Cardiac muscle cell (in vitro differentiated cells and primary cell): ENCODE data around the gene SH3TC1. TPM values are rescaled to one million over a fixed set of nuclear protein-coding genes. Genes with fewer than 3 reads are reported as not detected.

Experiments
- DNase-seq, 2 donors: peaks; one replicate each; pipeline versions ENCODE4 v3.0.0 to v3.0.0-alpha.2; 2010 to 2017; ENCODE audit warnings: low read depth in 1 of 2, low spot score in 1 of 2
- H3K27ac ChIP-seq: fragments of 200-600 bp; sonication (generic); 2 replicates; pipeline ENCODE4 v1.5.1; 2016
- H3K27me3 ChIP-seq: fragments of 200-600 bp; sonication (generic); 2 replicates; pipeline ENCODE4 v1.6.0; 2016; ENCODE audit warnings: control low read depth
- H3K36me3 ChIP-seq: fragments of 200-600 bp; sonication (generic); 2 replicates; pipeline ENCODE4 v1.5.1; 2016; ENCODE audit warnings: control low read depth
- H3K4me1 ChIP-seq: fragments of 200-600 bp; sonication (generic); 2 replicates; pipeline ENCODE4 v1.8.1; 2017; ENCODE audit warnings: low read depth, mild to moderate bottlenecking, mixed run types
- H3K4me3 ChIP-seq: fragments of 200-600 bp; sonication (generic); 2 replicates; pipeline ENCODE4 v1.5.1; 2016; ENCODE audit warnings: mild to moderate bottlenecking
- H3K9me3 ChIP-seq: fragments of 200-600 bp; sonication (generic); 2 replicates; pipeline ENCODE4 v1.5.1; 2017; ENCODE audit warnings: low read depth, mild to moderate bottlenecking, control low read depth
- polyA plus RNA-seq: library from polyadenylated mRNA; unstranded; fragments of >200 nt; fragmentation: Nextera tagmentation; extraction: Ambion mirVana; gene quantifications from 2 replicates; pipeline ENCODE4 v1.2.1, GENCODE V29; 2016
- total RNA-seq: library from RNA; depleted of rRNA; stranded (reverse); fragments of >200 nt; gene quantifications from 2 replicates; pipeline ENCODE4 v1.2.3, GENCODE V29; 2016
- TF ChIP-seq, protein P1 (sequence below): IDR thresholded peaks from 2 replicates; pipeline ENCODE4 v1.5.1; 2012; ENCODE audit warnings: low read depth, mild to moderate bottlenecking, low read length

The SH3TC1 gene
- total and polyA plus RNA-seq, 2 experiments from 2014 or later = 0.57 to 3.8 TPM

DNA sequence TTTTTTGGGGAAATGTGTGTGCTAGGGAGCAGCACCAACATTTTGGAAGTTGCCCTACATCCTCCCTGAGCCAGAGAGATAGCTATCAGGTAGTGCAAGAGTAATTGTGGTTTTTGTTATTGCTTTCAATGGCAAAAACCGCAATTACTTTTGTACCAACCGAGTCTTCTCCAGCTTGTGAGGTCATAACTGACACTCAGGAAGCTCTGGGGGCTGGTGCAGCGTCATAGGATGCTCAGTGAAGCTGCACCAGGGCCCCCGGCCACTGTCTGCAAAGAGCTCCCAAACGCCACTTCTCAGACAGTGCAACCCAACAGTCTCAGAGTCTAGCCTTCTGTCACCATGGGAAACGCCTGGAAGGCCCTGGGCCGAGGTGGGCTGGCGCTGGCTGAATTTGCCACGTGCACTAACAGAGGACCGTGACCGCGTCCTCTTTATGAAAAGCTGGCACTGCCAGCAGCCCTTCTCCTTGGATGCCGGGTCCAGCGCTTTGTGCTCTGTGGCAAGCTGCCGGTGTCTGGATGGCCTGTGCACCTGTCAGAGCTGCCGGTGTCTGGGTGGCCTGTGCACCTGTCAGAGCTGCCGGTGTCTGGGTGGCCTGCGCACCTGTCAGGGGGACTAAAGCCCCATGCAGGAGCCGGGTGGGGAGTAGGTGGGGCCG lies 19.4 kb downstream of the SH3TC1 start:
- Histone ChIP-seq H3K9me3 (no peaks in the 10 kb centered on the region), H3K27me3 (no peaks in the 10 kb centered on the region), H3K27ac (no peak overlapping the region), H3K36me3 (no peaks in the 10 kb centered on the region), H3K4me3 (no peak overlapping the region), H3K4me1 (no peaks in the 10 kb centered on the region)
- TF ChIP-seq, protein P1, sequence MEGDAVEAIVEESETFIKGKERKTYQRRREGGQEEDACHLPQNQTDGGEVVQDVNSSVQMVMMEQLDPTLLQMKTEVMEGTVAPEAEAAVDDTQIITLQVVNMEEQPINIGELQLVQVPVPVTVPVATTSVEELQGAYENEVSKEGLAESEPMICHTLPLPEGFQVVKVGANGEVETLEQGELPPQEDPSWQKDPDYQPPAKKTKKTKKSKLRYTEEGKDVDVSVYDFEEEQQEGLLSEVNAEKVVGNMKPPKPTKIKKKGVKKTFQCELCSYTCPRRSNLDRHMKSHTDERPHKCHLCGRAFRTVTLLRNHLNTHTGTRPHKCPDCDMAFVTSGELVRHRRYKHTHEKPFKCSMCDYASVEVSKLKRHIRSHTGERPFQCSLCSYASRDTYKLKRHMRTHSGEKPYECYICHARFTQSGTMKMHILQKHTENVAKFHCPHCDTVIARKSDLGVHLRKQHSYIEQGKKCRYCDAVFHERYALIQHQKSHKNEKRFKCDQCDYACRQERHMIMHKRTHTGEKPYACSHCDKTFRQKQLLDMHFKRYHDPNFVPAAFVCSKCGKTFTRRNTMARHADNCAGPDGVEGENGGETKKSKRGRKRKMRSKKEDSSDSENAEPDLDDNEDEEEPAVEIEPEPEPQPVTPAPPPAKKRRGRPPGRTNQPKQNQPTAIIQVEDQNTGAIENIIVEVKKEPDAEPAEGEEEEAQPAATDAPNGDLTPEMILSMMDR = no peak
- no peak for DNase-seq

DNA sequence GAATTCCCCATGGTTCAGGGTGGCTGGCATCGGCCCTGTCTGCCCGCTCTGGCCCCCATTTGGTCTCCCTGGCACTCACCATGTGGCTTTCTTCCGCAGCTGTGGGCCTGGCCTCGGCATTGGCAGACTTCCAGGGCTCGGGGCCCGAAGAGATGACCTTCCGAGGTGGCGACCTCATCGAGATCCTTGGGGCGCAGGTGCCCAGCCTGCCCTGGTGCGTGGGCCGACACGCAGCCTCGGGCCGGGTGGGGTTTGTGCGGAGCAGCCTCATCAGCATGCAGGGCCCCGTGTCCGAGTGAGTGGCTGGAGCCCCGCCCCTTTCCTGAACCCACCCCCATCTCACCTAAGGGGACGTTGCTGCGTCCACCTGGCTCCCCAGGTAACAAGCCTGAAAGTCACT lies 20.1 kb downstream of the SH3TC1 start:
- H3K4me1 ChIP-seq = no peaks in the 10 kb centered on the region
- no peaks in the 10 kb centered on the region for H3K9me3 ChIP-seq
- TF ChIP-seq, protein P1 = no peak
- DNase-seq = no peak
- H3K27ac ChIP-seq = no peak overlapping the region
- H3K36me3 ChIP-seq = no peaks in the 10 kb centered on the region
- H3K27me3 ChIP-seq = no peaks in the 10 kb centered on the region
- H3K4me3 ChIP-seq = no peak overlapping the region

DNA sequence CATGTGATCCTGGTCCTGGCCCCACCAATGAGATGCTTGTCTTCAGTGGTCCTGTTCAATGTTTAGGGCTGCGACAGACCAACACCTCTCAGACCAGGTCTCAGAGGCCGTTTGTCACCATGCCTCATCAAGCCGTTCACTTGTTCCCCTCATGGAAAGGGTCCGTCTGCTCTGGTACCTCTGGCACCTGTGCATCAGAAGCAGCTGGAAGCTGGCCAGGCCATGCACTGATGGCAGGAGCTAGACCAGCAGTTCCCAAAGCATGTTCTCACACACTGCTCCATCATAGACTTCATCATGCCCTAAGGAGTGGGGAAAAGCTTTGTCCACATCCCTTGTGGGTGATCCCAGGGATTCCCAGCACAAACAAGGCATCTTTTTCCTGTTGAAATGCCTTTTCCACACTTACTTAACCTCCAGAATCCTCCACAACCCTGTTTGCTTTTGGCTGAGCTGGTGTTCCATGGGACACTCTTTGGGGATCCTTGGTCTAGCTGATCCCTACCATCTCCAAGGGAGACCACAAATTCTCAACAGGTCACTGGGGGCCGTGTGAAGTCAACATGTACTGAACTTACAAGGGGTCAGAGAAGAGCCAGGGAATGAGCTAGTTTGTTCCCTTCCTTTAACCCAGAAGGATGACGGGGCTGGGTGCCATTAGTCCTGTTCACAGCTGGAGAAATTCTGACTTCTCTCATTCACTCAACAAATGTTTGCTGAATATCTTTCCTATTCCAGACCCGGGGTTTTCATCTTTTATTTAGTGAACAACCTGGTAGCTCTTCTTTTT lies 21.8 kb downstream of the SH3TC1 start:
- Histone ChIP-seq H3K4me3 (no peak overlapping the region), H3K4me1 (peaks cover 4% of the 10 kb centered on the region), H3K27me3 (no peaks in the 10 kb centered on the region), H3K36me3 (no peaks in the 10 kb centered on the region), H3K9me3 (no peaks in the 10 kb centered on the region), H3K27ac (no peak overlapping the region)
- DNase-seq = no peak
- TF ChIP-seq, protein P1 = no peak

DNA sequence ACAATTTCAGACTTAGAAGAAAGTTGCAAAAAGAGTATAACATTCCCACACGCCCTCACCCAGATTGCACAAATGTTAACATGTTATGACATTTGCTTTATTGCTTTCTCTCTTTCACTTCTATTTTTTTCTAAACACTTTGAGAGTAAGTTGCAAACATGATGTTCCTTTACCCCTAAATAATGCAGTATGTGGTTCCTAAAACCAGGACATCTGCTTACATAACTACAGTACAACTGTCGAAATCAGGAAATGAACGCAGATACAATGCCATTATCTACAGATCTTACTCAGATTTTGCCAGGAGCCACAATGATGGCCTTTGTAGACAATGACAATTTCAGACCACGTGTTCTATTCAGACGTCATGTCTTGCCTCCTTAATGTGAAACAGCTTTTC lies 22.4 kb downstream of the SH3TC1 start:
- no peaks in the 10 kb centered on the region for H3K9me3 ChIP-seq
- no peaks in the 10 kb centered on the region for H3K36me3 ChIP-seq
- no peaks in the 10 kb centered on the region for H3K27me3 ChIP-seq
- peaks cover 10% of the 10 kb centered on the region for H3K4me1 ChIP-seq
- TF ChIP-seq, protein P1 = no peak
- peak in 1 of 2 donors; percentile 85 for DNase-seq
- H3K4me3 ChIP-seq = no peak overlapping the region
- H3K27ac ChIP-seq = no peak overlapping the region

DNA sequence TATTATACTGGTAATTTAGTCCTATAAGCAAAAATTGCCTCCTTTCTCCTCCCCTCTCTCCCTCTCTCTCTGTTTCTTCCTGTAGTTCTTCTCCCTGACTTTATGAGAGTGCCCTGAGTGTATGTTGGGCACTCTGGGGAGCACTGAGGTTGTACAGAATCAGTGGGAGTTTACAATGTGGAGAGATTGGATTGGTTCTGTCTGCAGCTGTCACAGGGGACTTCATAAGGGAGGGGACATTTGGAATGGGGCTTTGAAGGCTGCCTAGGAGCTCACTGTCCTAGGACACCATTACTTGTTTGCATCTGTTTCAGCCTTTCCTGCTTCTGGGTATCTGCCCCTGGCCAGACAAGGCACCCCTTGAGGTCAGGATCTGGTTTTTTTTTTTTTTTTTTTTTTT lies 22.9 kb downstream of the SH3TC1 start:
- TF ChIP-seq, protein P1 = no peak
- peaks cover 10% of the 10 kb centered on the region for H3K4me1 ChIP-seq
- DNase-seq = no peak
- H3K4me3 ChIP-seq = no peak overlapping the region
- no peak overlapping the region for H3K27ac ChIP-seq
- H3K9me3 ChIP-seq = no peaks in the 10 kb centered on the region
- no peaks in the 10 kb centered on the region for H3K27me3 ChIP-seq
- no peaks in the 10 kb centered on the region for H3K36me3 ChIP-seq
